Stimulated activated CD8-positive, alpha-beta memory T cell treated with anti-CD3 and anti-CD28 coated beads, Interleukin-12 subunit alpha, Interleukin-12 subunit beta, amount 100 ng/mL, for 1 hour (primary cell): Measurements from ENCODE around the gene CHRM2.
"Not testable (repeated sequence)": the region's sequence is repeated elsewhere in the genome, so short reads cannot be mapped to it uniquely, and the experiment has no call there.

Experiments used
- DNase-seq: peaks from one replicate; pipeline ENCODE4 v3.0.0-alpha.2; 2020; ENCODE audit warnings: low read depth

CHRM2 gene

GRCh38 chr7:136868496-136869000 is at the start of gene CHRM2:
Gene CHRM2 (plus strand): TSS chr7:136868652. CDS start chr7:137014866, 146,214 bp downstream.
- DNase-seq: no peak

GRCh38 chr7:136831398-136831797 is 37.1 kb upstream of the CHRM2 start:
- not testable (repeated sequence) for DNase-seq

DNA sequence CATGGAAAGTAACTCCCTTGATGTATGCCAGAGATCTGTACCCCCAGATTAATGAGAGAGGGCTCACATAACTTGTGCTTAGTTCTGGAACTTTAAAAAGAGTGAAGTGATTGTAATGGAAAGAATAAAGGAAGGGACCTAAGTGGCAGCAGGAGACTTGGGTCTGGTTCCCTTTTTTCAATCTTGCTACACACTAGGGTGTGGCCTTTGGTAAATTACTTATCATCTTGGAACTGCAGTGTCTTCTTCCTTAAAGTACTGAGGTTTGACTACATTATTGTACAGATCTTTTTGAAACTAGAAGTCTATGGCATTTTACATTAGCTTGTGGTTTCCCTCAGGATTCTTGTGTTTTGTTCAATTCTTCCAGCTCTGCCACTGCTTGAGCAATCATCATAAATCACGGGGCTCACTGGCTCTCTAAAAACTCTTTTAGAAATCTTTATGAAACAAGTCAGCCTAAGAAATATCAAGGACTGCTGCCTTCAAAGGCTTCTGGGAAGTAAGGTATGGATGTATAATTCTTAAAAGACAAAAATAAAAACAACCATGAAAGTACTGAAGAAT is 22.5 kb upstream of the CHRM2 start:
- DNase-seq: no peak

- DNase-seq: no peak
Observed at GRCh38 chr7:136847858-136848257, 20.6 kb upstream of the CHRM2 start.

DNA sequence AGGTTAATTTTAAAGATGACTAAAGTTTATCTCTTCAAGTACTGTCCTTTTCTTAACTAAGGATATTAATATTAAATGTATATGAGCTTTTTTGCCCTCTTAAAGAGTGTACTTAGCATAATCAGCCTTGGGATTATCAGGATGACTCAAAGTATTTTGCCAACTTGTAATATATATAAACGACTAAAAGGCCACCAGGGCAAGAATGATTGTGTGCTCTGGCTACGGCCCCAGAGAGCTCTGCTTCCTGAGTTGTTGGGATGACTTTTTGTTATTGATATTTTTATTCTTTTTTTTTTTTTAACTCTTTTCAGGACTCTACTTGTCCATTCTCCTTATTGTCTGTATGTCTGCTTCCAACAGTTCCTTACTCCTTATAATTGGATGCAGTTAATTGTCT is 14.8 kb upstream of the CHRM2 start:
- DNase-seq: no peak

DNA sequence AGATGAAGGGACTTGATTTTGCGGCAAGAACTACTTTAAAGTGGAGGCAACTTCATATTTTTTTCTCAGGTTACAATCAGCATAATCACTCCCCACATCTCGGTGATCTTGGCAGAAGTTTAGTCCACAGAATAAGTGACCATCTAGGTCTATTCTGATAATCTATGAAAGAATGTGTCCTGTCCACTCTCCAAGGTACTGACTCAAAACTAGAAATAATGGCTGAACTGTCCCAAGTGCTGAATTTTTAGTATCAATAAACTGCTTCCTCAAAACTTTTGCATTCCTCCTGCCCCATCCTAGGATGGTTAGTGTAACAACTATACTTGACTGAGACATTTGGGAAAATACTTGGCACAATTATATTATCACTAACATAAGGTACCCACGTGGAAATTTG is 10.9 kb upstream of the CHRM2 start:
- no peak for DNase-seq

DNA sequence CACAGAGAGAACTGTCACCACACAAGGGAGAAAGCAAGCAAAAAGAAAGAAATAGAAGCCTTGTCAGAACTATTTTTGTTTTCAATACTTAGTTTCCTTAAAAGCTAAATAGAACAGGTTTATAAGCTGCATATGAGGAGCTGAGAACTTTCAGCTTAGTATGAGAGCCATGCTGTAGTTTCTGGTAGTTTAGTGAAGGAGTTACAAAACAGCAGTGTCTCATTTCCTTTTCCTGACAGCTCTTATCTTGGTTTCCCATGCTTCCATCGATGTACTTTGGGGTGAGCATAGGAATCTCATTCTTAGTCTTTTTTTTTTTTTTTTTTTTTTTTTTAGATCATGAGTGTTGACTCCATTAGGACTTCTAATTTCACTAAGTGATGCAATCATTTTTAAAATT is 8.6 kb upstream of the CHRM2 start:
- no peak for DNase-seq

- DNase-seq: no peak
Observed at GRCh38 chr7:136865236-136865635, 3.2 kb upstream of the CHRM2 start.

GRCh38 chr7:136865777-136866176 is 2.7 kb upstream of the CHRM2 start:
- no peak for DNase-seq

DNA sequence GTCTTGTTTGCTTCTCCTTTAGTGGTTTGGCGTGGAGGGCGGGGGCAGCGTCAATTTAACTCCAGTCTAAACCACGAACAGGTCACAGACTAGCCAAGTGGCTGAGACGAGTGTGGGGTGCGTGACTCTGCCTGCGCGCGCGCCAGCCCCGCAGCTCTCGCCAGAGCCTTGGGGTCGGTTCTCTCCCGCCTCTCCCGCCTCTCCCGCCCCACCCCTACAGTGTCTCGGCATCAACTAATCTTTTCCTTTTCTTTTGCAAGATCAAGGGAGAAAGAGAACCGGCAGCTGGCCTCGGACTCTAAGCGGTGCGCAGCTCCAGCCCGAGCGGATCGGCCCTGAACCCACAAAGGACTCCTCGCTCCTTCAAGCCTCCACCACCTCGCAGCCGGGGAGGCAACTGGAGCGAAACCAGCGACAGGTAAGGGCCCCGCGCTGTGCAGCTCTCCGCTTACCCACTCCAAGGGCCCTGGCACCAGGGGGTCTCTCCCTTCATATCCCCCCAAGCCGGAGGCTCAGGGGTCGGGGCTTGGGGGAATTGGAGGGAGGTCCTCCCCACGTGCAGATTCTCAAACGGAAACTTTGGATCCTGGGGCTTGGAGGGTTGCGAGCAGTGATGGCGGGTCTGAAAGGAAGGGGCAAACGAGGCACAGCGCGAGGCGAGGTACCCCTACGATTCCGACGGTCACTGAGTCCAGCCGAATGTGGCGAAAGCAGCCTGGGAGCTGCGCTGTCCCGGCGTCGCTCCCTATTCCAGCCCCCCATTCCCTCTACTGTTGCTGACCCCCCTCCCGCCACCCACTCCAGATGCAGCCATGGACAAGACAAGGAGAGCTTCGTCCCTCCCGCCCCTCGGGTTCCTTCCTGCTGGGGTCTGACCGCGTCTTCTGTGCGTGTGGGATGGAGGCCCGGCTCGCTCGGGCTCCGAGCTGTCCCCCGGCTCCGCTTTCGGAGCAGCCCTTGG is 829 bp downstream of the CHRM2 start:
- no peak for DNase-seq

DNA sequence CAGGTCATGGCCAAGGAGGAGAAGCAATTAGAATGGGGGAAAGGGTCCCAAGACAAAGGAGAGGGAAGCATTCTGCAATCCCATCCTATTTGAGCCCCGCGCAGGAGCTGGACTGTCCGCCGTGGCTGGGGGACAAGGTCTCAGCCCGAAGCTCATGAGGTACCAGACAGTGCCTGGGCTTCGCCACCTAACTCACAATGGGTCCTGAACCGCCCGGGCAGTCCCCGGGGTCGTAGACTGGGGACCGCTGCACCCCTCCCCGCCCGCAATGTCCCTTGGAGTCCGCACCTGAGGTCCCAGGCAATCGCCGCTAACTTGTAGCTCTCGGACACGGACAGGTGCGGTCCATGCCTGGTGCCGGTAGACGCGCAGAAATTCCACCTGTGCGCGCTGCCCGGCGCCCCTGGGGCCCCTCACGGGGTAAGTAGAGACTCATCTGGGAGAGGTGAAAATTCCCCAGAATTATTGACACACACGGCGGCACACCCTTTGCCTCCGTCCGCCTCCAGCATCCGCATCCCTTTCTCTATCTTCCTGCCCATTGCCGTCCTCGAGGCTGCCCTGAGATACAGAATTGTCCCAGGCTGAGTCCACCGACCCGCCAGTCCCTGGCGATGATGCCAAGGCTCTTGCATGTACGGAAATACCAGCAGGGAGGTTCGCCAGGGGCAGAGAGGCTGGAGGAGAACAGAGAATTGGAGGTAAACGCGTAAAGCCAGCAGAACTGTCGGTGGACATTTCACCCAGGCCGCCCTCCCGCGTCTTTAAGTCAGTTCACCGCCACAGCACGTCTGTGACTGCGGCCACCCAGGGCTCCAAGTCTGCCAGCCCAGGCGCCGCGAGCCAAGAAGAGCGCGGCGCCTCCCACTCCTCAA is 1.8 kb downstream of the CHRM2 start:
- no peak for DNase-seq

DNA sequence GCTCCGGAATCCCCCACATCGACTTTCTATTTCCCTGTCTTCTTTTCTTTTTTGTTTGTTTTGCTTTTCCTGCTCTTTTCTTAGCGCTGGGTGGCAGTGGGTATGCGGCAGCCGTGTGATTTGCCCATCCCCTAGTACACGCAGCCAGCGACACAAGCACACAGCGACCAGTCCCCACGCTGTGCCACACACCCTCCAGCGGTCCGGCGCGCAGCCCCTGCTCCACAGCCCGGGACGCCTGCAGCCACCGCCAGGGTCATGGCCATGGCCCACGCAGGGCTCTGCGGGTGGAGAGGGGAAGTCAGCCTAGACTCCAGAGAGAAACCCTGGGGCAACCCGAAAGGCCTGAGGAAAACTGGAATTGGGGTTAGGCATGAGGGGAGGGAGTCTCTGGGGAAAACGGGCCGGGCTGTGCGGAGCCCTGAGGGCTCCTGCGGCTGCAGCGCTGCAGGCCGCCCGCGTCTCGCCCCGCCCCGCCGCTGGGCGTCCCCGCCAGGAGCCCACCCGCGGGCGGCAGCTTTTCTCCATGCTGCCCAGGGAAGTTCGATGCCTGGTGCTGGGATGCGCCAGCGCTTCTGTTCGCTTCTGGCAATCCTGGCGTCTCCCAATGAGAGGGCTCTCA is 2.5 kb downstream of the CHRM2 start:
- no peak for DNase-seq

GRCh38 chr7:136874393-136875032 is 6.1 kb downstream of the CHRM2 start:
- no peak for DNase-seq

GRCh38 chr7:136877509-136877908 is 9.1 kb downstream of the CHRM2 start:
- DNase-seq: no peak

DNA sequence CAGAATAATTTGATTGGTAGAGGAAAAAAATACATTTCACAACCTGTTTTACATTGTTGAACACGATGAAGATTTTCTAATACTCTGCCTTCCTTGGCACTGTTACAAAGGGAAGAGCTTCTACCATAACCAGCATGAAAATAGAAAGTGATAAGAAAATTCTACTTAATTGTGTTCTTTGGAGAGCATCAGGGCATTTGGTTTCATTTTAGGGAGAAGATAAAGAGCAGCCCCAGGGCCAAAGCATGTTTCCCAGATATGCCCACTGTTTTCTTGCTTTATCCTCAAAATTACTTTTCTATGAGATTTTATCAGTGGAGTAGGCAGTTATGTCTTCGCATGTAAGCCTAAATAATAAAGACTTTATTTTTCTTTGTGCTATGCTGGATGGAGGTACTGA is 9.5 kb downstream of the CHRM2 start:
- no peak for DNase-seq

DNA sequence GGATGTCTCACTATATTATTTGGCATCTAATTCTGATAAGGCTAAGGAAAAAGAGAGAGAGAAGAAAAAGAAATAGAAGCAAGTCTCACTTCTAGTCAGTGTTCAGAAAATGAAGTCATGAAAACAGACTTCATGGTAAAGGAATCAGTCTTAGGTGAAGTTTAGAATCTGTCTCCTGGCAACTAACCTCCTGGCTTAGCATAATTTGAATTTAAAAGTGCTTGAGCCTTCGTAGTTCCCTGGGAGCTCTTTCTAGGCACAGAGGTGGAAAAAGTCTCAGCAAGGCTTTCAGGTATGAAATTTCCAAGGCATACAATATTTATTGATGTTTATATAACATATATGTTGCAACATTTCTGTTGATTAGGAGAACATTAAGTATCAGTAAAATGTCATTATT is 10.4 kb downstream of the CHRM2 start:
- DNase-seq: no peak

- DNase-seq: no peak
Observed at GRCh38 chr7:136883046-136883445, 14.6 kb downstream of the CHRM2 start.

GRCh38 chr7:136884492-136884891 is 16.0 kb downstream of the CHRM2 start:
- DNase-seq: no peak

DNA sequence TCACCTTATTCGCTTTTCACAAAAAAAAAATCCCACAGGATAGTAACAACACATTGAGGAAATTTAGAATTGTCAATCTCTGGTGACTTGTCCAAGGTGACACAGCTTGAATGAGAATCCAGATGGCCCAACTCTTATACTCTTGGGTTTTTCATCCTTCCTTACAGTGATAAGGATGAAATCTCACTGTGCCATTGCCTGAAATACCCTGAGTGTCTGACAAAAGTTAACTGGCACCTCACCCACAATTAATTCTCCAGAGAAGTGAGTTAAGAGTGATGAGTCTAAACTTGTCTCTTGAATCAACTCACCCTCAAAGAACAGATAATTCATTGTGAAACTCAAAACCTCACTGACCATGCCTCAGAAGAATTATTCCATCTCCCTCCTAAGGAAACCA is 18.9 kb downstream of the CHRM2 start:
- DNase-seq: no peak

- no peak for DNase-seq
Observed at GRCh38 chr7:136890399-136890798, 21.9 kb downstream of the CHRM2 start.

DNA sequence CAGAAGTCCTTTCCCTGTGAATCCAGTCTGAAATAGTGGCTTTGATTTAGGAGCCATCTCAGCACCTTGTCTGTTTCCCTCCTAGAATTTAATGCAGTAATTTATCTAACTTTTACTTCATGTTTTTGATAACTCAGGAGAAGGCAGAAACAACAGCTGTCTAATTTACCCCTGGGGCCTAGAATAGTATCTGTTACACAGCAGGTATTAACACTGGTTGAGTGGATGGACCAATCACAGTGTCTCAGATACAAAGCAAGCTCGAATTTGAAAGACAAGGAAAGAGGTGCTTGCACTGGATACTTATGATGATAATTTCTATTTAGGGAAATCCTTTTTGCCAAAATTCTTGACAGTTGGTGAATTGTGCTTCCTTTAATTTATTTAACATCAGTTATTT is 23.4 kb downstream of the CHRM2 start:
- DNase-seq: no peak
